Measurements from ENCODE around the gene CDYL.

Gene CDYL

DNA sequence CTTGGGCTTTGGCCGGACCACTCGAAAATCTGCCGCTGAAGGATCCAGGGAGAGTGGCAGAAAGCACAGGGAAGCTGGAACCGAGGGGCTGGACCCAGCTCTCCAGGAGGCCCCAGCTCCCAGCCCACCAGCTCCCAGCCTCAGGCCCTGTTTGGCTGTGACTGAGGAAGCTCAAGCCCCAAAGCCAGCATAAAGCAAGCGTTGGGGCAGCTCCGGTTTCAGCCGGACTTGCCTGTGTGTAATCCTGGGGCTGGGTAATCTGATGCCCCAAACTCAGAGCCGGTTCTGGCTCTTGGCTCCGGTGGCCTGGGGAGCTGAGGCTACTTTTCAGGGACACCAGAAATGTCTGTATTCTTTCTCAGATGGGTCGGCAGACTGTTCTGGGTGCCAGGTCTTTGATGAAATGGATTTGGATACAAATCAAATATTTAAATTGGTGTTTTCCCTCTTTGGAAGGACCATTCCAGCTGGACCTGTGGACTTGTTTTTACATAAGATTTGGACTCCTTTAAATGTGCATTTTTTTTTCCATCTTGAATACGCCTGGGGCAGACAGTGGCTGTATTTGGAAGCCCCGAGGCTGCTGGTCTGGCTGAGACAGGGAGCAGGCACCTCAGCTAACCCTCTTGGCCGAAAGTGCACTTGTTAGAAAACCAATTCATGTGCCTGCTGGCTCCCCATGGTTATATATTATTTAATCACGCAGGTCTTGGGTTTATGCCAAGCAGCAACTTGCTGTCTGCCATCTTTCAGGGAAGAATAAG, 198.0 kb downstream of the CDYL start:
- TF ChIP-seq CREB1 (IDR thresholded peaks at IDR 0.05; ENCODE audit: low read depth) = no peak
- TF ChIP-seq, protein P1, sequence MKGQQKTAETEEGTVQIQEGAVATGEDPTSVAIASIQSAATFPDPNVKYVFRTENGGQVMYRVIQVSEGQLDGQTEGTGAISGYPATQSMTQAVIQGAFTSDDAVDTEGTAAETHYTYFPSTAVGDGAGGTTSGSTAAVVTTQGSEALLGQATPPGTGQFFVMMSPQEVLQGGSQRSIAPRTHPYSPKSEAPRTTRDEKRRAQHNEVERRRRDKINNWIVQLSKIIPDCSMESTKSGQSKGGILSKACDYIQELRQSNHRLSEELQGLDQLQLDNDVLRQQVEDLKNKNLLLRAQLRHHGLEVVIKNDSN (IDR thresholded peaks at IDR 0.05) = no peak
- TF ChIP-seq, protein P2, sequence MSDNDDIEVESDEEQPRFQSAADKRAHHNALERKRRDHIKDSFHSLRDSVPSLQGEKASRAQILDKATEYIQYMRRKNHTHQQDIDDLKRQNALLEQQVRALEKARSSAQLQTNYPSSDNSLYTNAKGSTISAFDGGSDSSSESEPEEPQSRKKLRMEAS (IDR thresholded peaks at IDR 0.05) = no peak; the same call in 1 of the 2 replicates
- TF ChIP-seq RAD21 (IDR thresholded peaks at IDR 0.05; ENCODE audit: low read depth) = no peak
- TF ChIP-seq EGR1 (IDR thresholded peaks at IDR 0.05) = no peak
- TF ChIP-seq FOXM1 (IDR thresholded peaks at IDR 0.05; ENCODE audit: borderline replicate concordance, low read depth) = no peak
- TF ChIP-seq NFIC (IDR thresholded peaks at IDR 0.05) = peak; percentile 69
- TF ChIP-seq TEAD4 (IDR thresholded peaks at IDR 0.05) = no peak
- peak; percentile 48; the same call in 1 of the 2 replicates for TF ChIP-seq TCF12 (IDR thresholded peaks at IDR 0.05; ENCODE audit: low read depth)
- no peak for TF ChIP-seq CEBPB (IDR thresholded peaks at IDR 0.05)
- TF ChIP-seq, protein P3, sequence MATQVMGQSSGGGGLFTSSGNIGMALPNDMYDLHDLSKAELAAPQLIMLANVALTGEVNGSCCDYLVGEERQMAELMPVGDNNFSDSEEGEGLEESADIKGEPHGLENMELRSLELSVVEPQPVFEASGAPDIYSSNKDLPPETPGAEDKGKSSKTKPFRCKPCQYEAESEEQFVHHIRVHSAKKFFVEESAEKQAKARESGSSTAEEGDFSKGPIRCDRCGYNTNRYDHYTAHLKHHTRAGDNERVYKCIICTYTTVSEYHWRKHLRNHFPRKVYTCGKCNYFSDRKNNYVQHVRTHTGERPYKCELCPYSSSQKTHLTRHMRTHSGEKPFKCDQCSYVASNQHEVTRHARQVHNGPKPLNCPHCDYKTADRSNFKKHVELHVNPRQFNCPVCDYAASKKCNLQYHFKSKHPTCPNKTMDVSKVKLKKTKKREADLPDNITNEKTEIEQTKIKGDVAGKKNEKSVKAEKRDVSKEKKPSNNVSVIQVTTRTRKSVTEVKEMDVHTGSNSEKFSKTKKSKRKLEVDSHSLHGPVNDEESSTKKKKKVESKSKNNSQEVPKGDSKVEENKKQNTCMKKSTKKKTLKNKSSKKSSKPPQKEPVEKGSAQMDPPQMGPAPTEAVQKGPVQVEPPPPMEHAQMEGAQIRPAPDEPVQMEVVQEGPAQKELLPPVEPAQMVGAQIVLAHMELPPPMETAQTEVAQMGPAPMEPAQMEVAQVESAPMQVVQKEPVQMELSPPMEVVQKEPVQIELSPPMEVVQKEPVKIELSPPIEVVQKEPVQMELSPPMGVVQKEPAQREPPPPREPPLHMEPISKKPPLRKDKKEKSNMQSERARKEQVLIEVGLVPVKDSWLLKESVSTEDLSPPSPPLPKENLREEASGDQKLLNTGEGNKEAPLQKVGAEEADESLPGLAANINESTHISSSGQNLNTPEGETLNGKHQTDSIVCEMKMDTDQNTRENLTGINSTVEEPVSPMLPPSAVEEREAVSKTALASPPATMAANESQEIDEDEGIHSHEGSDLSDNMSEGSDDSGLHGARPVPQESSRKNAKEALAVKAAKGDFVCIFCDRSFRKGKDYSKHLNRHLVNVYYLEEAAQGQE (IDR thresholded peaks at IDR 0.05; ENCODE audit: low read depth) = no peak
- 0 out of 2 replicates have a peak, but pooled peaks have one; percentile 22 for TF ChIP-seq TAF1 (IDR thresholded peaks at IDR 0.05; ENCODE audit: low read depth)
- no peak for TF ChIP-seq ZBTB7A (IDR thresholded peaks at IDR 0.05; ENCODE audit: low read depth)
- peak; percentile 36; the same call in 1 of the 2 replicates for TF ChIP-seq YY1 (IDR thresholded peaks at IDR 0.05; ENCODE audit: low read depth)
- TF ChIP-seq EP300 (IDR thresholded peaks at IDR 0.05; ENCODE audit: borderline replicate concordance) = no peak

DNA sequence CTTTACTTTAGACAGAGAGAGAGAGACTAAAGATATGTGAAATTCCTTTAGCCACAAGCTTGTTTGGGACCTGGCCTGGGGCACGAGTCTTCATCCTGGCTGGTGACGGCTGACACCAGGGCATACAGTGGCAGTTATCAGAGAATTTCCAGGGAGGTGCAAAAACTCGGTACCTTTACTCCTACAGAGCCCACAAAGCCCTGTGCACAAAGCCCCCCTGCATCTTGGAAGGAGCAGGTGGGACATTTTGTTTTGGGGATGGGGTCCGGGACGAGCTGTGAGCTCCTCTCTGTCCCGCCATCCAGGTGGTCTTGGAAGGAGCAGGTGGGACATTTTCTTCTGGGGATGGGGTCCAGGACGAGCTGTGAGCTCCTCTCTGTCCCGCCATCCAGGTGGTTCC, 198.8 kb downstream of the CDYL start:
- TF ChIP-seq TEAD4 (IDR thresholded peaks at IDR 0.05) = no peak
- TF ChIP-seq, protein P3 (IDR thresholded peaks at IDR 0.05; ENCODE audit: low read depth) = no peak
- TF ChIP-seq TCF12 (IDR thresholded peaks at IDR 0.05; ENCODE audit: low read depth) = no peak
- TF ChIP-seq YY1 (IDR thresholded peaks at IDR 0.05; ENCODE audit: low read depth) = no peak
- TF ChIP-seq, protein P1 (IDR thresholded peaks at IDR 0.05) = no peak
- no peak for TF ChIP-seq RAD21 (IDR thresholded peaks at IDR 0.05; ENCODE audit: low read depth)
- no peak for TF ChIP-seq TAF1 (IDR thresholded peaks at IDR 0.05; ENCODE audit: low read depth)

DNA sequence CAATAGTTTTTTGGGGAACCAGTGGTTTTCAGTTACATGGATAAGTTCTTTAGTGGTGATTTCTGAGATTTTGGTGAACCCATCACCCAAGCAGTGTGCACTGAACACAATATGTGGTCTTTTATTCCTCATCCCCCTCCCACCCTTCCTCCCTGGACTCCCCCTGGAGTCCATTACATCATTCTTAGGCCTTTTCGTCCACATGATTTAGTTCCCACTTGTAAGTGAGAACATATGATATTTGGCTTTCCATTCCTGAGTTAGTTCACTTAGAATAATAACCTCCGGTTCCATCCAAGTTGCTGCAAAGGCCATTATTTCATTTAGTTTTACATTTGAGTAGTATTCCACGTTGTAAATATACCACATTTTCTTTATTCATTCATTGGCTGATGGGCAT, 199.3 kb downstream of the CDYL start:
- no peak for TF ChIP-seq EP300 (IDR thresholded peaks at IDR 0.05; ENCODE audit: borderline replicate concordance)
- TF ChIP-seq TCF12 (IDR thresholded peaks at IDR 0.05; ENCODE audit: low read depth) = no peak
- TF ChIP-seq TAF1 (IDR thresholded peaks at IDR 0.05; ENCODE audit: low read depth) = no peak
- no peak for TF ChIP-seq ZBTB7A (IDR thresholded peaks at IDR 0.05; ENCODE audit: low read depth)
- TF ChIP-seq RAD21 (IDR thresholded peaks at IDR 0.05; ENCODE audit: low read depth) = no peak

DNA sequence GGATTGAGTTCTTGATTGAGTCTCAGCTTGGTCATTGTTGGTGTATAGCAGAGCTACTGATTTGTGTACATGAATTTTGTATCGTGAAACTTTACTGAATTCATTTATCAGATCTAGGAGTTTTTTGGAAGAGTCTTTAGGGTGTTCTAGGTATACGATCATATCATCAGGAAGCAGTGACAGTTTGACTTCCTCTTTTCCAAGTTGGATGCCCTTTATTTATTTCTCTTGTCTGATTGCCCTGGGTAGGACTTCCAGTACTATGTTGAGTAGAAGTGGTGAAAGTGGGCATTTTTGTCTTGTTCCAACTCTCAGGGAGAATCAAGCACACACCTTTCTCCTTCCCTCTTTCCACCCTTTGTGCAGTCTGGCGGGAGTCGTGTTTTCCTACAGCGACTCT, 201.3 kb downstream of the CDYL start:
- no peak for TF ChIP-seq NFIC (IDR thresholded peaks at IDR 0.05)

DNA sequence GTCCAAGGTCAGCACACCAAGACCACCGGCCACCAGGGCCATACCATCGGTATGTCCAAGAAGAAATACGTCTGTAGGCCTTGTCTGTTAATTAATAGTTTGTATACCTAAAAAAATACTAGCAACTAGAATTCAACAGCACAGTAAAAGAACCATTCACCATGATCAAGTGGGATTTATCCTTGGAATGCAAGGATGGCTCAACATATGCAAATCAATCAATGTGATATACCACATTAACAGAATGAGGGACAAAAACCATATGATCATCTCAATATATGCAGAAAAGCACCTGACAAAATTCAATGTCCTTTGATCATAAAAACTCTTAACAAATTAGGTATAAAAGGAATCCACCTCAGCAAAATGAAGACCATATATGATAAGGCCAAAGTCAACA, 203.2 kb downstream of the CDYL start:
- TF ChIP-seq NFIC (IDR thresholded peaks at IDR 0.05) (no peak), YY1 (IDR thresholded peaks at IDR 0.05; ENCODE audit: low read depth) (no peak), CREB1 (IDR thresholded peaks at IDR 0.05; ENCODE audit: low read depth) (no peak), TEAD4 (IDR thresholded peaks at IDR 0.05) (no peak), TCF12 (IDR thresholded peaks at IDR 0.05; ENCODE audit: low read depth) (no peak), EGR1 (IDR thresholded peaks at IDR 0.05) (no peak), EP300 (IDR thresholded peaks at IDR 0.05; ENCODE audit: borderline replicate concordance) (no peak), RAD21 (IDR thresholded peaks at IDR 0.05; ENCODE audit: low read depth) (no peak)
- TF ChIP-seq, protein P1 (IDR thresholded peaks at IDR 0.05) = no peak
- TF ChIP-seq, protein P3 (IDR thresholded peaks at IDR 0.05; ENCODE audit: low read depth) = no peak
- TF ChIP-seq, protein P2 (IDR thresholded peaks at IDR 0.05) = no peak

Measured in Ishikawa (cell line).